HL-60 (cell line): Measurements from ENCODE around the gene SH3RF2.

ENCODE experiments used
- POLR2AphosphoS5 ChIP-seq: IDR thresholded peaks from 2 replicates; pipeline ENCODE4 v1.6.1; 2012; ENCODE audit warnings: low read depth
- TF ChIP-seq, protein P1 (sequence below): IDR thresholded peaks from one replicate; pipeline ENCODE4 v1.5.1; 2011; ENCODE audit warnings: low read length, control low read depth, inconsistent platforms; ENCODE audit not compliant: insufficient read depth

DNA sequence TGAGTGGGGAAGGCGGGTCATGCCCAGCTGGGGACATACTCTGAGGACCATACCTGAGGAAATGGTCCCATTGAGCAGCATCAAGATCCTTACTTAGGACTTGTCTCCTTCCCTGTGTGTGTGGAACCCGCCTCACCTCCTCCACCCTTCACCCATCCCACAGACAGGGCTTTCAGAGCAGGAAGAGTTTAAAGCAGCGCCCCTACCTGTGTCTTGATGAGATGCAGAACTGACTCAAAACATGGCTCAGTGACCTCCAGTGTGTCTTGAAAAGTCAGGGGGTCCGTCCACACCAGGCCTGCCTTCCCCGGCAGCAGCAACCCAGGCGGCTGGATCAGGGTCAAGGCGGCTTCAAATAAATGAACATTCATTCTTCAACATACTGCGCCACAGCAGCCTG lies 130.6 kb downstream of the SH3RF2 start:
- TF ChIP-seq, protein P1, sequence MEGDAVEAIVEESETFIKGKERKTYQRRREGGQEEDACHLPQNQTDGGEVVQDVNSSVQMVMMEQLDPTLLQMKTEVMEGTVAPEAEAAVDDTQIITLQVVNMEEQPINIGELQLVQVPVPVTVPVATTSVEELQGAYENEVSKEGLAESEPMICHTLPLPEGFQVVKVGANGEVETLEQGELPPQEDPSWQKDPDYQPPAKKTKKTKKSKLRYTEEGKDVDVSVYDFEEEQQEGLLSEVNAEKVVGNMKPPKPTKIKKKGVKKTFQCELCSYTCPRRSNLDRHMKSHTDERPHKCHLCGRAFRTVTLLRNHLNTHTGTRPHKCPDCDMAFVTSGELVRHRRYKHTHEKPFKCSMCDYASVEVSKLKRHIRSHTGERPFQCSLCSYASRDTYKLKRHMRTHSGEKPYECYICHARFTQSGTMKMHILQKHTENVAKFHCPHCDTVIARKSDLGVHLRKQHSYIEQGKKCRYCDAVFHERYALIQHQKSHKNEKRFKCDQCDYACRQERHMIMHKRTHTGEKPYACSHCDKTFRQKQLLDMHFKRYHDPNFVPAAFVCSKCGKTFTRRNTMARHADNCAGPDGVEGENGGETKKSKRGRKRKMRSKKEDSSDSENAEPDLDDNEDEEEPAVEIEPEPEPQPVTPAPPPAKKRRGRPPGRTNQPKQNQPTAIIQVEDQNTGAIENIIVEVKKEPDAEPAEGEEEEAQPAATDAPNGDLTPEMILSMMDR: no peak
- TF ChIP-seq POLR2AphosphoS5: no peak
